ENCODE measurements around the gene MCEMP1. TPM values are rescaled to one million over a fixed set of nuclear protein-coding genes. Genes with fewer than 3 reads are reported as not detected.

Gene MCEMP1
- total and polyA plus RNA-seq, 2 of the 13 experiments (the other 11 are each of a cell fraction or from before 2014, with no cell fraction given) = not detected

DNA sequence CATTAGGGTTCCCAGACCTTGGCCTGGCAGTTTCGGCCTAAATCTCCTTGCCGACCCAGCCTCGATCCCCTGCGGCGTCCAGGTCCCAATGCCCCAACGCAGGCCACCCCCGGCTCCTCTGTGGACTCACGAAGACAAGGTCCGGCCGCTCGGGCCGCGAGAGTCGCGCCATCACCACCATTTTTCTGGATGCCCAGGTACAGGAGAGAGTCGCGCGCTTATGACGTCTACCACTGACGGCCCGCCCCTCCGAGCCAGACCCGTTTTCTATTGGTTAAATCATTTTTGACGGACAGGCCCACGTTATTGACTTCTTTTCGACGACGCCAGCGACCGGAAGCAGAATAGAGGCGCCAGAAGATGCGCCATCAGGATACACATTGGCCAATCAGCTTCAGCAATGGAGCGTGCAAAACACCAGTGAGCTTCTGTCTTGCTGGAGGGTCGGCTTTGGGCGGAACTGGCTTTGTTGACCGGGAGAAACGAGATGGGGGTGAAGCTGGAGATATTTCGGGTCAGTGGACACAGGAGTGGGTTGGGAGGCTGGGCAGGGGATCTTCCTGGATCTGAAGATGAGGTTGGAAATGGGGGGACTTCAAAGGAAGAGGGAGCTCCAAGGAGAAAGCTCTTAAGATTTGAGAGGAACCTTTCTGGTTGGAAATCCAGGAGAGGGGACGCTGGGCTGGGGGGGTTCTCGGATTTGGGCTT lies 47.4 kb upstream of the MCEMP1 start, which contains the start of the genes PET100 and XAB2 (continued):
- TF ChIP-seq ZNF136 (CRISPR knock-in tag; IDR thresholded peaks at IDR 0.05; ENCODE audit: low read depth) (no peak), MBNL3 (CRISPR knock-in tag; conservative IDR thresholded peaks at IDR 0.05) (no peak), FOXA1 (IDR thresholded peaks at IDR 0.05) (no peak), FOXA1 (CRISPR knock-in tag; IDR thresholded peaks at IDR 0.05) (peak; percentile 89), ZNF101 (CRISPR knock-in tag; IDR thresholded peaks at IDR 0.05; ENCODE audit: borderline replicate concordance, low read depth) (no peak), ZNF335 (CRISPR knock-in tag; IDR thresholded peaks at IDR 0.05) (no peak), ATF6 (CRISPR knock-in tag; conservative IDR thresholded peaks at IDR 0.05) (no peak), MTERF4 (CRISPR knock-in tag; IDR thresholded peaks at IDR 0.05) (no peak), ZNF512B (CRISPR knock-in tag; IDR thresholded peaks at IDR 0.05; ENCODE audit: borderline replicate concordance) (no peak), HOXA7 (CRISPR knock-in tag; IDR thresholded peaks at IDR 0.05) (no peak), RBM39 (IDR thresholded peaks at IDR 0.05; ENCODE audit: low read depth, low read length, poor library complexity, severe bottlenecking) (no peak), ATM (IDR thresholded peaks at IDR 0.05; ENCODE audit: borderline replicate concordance) (no peak), MXD1 (CRISPR knock-in tag; IDR thresholded peaks at IDR 0.05) (no peak), IKZF4 (CRISPR knock-in tag; IDR thresholded peaks at IDR 0.05; ENCODE audit: borderline replicate concordance, low read depth, not compliant biosample characterization) (no peak)
- TF ChIP-seq, protein P1, sequence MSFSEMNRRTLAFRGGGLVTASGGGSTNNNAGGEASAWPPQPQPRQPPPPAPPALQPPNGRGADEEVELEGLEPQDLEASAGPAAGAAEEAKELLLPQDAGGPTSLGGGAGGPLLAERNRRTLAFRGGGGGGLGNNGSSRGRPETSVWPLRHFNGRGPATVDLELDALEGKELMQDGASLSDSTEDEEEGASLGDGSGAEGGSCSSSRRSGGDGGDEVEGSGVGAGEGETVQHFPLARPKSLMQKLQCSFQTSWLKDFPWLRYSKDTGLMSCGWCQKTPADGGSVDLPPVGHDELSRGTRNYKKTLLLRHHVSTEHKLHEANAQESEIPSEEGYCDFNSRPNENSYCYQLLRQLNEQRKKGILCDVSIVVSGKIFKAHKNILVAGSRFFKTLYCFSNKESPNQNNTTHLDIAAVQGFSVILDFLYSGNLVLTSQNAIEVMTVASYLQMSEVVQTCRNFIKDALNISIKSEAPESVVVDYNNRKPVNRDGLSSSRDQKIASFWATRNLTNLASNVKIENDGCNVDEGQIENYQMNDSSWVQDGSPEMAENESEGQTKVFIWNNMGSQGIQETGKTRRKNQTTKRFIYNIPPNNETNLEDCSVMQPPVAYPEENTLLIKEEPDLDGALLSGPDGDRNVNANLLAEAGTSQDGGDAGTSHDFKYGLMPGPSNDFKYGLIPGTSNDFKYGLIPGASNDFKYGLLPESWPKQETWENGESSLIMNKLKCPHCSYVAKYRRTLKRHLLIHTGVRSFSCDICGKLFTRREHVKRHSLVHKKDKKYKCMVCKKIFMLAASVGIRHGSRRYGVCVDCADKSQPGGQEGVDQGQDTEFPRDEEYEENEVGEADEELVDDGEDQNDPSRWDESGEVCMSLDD (CRISPR knock-in tag; IDR thresholded peaks at IDR 0.05; ENCODE audit: borderline replicate concordance) = no peak
- TF ChIP-seq, protein P2, sequence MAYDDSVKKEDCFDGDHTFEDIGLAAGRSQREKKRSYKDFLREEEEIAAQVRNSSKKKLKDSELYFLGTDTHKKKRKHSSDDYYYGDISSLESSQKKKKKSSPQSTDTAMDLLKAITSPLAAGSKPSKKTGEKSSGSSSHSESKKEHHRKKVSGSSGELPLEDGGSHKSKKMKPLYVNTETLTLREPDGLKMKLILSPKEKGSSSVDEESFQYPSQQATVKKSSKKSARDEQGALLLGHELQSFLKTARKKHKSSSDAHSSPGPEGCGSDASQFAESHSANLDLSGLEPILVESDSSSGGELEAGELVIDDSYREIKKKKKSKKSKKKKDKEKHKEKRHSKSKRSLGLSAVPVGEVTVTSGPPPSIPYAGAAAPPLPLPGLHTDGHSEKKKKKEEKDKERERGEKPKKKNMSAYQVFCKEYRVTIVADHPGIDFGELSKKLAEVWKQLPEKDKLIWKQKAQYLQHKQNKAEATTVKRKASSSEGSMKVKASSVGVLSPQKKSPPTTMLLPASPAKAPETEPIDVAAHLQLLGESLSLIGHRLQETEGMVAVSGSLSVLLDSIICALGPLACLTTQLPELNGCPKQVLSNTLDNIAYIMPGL (CRISPR knock-in tag; IDR thresholded peaks at IDR 0.05; ENCODE audit: borderline replicate concordance in 1 of 2, low read depth in 1 of 2) = peak in 1 of 2 experiments; percentile 50; a peak in 1 of 4 replicates

Data from HepG2 (cell line).